ENCODE measurements around the gene IVD.
A peak's percentile ranks its signal among the peaks of the same experiment; 100 is the strongest.

Gene IVD

DNA sequence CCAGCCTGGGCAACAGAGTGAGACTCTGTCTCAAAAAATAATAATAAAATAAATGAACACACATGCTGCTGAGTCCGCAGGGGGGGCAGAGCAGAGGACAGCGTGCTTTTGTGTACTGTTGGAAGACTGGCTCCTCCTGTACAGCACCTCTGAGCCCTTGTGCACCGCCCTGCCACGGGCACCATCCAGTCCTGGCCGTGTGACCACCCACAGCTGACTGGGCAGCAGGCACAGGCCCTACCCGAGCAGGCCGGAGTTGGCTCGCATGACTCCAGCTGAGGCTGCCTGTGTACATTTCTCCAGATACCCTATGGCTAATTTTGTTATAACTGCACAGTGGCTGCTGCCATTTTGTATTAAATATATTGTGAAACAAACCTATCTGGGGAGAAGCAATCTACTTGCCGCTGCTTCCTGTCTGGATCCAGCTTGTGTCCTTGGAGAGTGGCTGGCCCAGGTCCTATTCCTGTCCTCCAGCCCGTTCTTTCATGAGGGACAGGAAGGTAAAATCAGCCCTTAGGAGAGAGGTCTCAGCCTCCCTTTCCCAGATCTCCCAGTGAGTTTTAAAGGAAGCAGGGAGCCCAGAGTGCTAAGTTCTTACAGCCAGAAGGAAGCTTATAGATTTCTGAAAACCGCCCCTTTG, 14.6 kb downstream of the IVD start:
- no peak overlapping the region for H3K27ac Mint-ChIP-seq
- no peaks in the 10 kb centered on the region for H3K4me1 Mint-ChIP-seq
- no peaks in the 10 kb centered on the region for H3K9me3 Mint-ChIP-seq
- no peak overlapping the region for H3K4me3 Mint-ChIP-seq
- H3K36me3 Mint-ChIP-seq, result peaks cover 2% of the 10 kb centered on the region
- H3K27me3 Mint-ChIP-seq, result no peaks in the 10 kb centered on the region

DNA sequence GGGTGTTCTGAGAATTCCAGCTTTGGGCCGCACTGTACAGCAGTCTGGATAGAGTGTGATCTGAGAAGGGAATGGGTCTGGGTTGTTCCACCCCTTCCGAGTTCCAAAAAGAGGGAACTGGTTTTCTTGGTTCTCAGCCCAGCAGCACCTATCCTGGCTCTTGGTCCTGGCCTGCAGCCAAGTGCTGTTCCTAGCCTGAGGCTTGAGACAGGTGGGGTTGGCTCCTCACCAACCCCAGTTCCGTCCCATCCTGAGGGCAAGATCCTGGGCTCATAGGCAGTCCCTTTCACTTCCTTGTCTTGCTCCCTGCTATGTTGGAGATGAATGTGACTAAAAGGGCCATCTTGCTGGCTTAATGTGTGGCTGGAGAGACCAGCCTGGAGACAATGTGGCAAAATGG, 15.2 kb downstream of the IVD start:
- Mint-ChIP-seq H3K27me3 (no peaks in the 10 kb centered on the region), H3K4me1 (no peaks in the 10 kb centered on the region), H3K4me3 (no peak overlapping the region), H3K27ac (no peak overlapping the region), H3K9me3 (no peaks in the 10 kb centered on the region), H3K36me3 (no peaks in the 10 kb centered on the region)

DNA sequence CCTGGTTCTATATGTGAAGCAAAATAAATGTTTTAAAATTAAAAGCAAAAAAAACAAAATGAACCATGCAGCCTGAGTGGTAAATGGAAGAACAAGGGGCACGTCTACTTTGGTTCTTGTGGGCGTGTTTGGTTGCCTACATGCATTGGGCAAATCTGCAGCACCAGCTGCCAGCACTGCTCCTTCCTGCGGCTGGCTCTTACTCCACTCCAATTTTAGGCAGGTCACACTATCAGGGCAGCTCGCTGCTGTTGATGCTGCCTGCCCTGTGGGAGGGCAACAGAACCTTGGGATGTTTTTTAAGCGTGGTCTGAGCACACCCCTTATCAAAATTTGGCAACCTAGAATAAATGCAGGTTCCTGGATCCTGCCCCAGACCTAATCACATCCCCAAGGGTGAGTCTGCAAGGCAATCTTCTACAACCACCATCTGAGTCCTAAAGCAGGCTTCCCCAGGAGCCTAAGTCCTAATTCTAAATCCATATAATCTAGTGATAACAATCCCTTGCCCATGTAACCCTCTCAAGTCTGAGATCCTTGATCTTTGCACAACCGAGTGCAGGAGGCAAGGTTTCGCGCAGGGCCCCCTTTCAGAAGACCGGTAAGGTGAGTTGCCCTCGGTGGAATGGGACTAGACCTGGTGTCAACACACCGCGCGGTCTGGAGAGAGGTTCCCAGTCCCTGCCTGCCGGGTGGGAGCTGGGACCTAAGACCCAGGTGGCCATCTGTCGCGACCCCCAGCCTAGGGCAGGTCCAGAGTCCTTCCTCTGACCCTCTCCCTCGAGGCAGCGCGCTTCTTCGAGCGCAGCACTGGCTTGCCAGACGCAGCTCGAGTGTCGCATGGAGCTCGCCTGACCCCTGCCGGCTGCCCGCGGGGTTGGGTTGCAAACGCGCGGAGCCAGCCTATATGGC, 15.9 kb downstream of the IVD start:
- Mint-ChIP-seq H3K27me3 (no peaks in the 10 kb centered on the region), H3K9me3 (no peaks in the 10 kb centered on the region), H3K27ac (no peak overlapping the region), H3K4me3 (no peak overlapping the region), H3K36me3 (no peaks in the 10 kb centered on the region), H3K4me1 (no peaks in the 10 kb centered on the region)

DNA sequence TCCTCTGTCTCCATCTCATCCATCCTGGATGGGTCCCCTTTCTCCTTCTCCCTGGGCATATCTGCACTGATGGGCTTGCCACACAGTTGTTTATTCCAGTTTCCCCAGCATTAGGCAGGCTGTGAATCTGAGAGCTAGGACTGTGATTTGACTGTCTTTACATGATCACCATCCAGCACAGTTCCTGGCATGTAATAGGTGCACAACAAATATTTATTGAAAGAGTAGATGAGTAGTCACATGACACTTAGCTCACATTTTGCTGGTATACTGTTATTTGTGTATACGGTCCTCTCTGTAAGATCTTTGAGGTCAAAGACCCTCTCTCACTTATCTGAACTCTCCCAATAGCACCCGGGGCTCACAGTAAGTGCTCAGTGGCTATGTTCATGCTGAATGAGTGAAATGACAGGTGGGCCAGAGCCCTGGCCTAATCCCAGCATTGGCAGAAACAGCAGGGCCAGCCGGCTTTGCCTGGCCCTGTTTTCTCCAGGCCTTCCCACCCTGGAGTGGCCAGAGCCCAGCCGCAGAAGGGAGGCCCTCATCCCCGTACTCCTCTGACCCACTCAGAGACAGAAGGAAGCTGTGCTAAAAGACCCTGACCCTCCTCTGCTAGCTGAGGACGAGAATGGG, 19.0 kb downstream of the IVD start:
- Mint-ChIP-seq H3K9me3 (no peaks in the 10 kb centered on the region), H3K4me3 (no peak overlapping the region), H3K27me3 (no peaks in the 10 kb centered on the region), H3K27ac (no peak overlapping the region), H3K36me3 (peaks cover 2% of the 10 kb centered on the region), H3K4me1 (no peaks in the 10 kb centered on the region)

DNA sequence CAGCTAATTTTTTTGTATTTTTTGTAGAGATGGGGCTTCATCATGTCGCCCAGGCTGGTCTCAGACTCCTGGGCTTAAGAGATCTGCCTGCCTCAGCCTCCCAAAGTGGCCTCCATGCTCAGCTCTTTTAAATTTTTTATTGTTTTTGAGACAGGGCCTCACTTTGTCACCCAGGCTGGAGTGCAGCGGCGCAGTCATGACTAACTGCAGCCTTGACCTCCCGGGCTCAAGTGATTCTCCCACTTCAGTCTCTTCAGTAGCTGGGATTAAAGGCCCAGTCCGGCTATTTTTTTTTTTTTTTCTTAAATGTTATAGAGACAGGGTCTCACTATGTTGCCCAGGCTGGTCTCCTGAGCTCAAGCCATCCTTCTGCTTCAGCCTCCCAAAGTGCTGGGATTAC, 20.1 kb downstream of the IVD start:
- no peaks in the 10 kb centered on the region for H3K27me3 Mint-ChIP-seq
- H3K9me3 Mint-ChIP-seq, result no peaks in the 10 kb centered on the region
- no peaks in the 10 kb centered on the region for H3K4me1 Mint-ChIP-seq
- no peak overlapping the region for H3K27ac Mint-ChIP-seq
- no peak overlapping the region for H3K4me3 Mint-ChIP-seq
- H3K36me3 Mint-ChIP-seq, result peaks cover 2% of the 10 kb centered on the region

DNA sequence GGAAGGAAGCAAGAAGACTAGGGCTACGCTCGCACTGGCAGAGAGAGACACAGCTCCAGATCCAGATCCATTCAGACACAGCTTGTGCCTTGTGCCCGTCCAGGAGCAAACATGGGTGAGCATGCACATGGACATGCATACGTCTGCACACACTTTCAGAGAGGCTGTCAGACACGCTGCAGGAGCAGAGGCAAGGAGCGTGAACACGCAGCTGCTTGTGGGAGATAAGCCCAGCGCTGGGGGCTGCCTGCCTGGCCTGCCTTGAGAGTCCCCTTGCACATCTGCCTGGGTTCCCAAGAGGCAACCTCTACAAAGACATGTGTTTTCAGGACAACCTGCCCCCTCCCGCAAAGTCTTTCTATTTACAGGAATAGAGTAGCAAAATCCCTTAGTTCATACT, 21.6 kb downstream of the IVD start:
- H3K4me3 Mint-ChIP-seq, result no peak overlapping the region
- H3K9me3 Mint-ChIP-seq, result no peaks in the 10 kb centered on the region
- peaks cover 2% of the 10 kb centered on the region for H3K36me3 Mint-ChIP-seq

DNA sequence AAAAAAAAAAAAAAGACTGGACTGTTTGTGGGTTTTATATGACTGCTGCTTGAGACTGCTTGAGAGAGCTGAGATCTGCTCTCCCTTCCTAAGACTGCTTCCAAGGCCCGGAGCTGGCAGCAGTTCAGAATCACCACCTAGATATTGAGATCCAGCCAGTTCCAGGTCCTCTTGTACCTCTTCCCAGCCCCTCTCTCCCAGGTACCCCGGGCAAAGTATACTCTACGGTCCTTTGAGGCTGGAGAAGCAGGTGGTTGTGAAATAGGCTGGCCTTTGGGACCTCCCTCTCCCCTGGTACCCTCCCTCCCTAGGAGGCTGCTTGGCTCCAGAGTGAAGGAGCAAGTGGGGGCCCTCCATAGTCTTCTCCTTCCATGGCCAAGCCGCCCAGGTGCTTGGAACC, 22.6 kb downstream of the IVD start:
- H3K27me3 Mint-ChIP-seq, result no peaks in the 10 kb centered on the region
- H3K4me1 Mint-ChIP-seq, result no peaks in the 10 kb centered on the region
- no peak overlapping the region for H3K4me3 Mint-ChIP-seq
- H3K9me3 Mint-ChIP-seq, result no peaks in the 10 kb centered on the region
- no peak overlapping the region for H3K27ac Mint-ChIP-seq
- H3K36me3 Mint-ChIP-seq, result peaks cover 2% of the 10 kb centered on the region

More for the DNA sequence above, 21.6 kb downstream of the IVD start:
- Mint-ChIP-seq H3K4me1 (no peaks in the 10 kb centered on the region), H3K27ac (no peak overlapping the region), H3K27me3 (no peaks in the 10 kb centered on the region)

DNA sequence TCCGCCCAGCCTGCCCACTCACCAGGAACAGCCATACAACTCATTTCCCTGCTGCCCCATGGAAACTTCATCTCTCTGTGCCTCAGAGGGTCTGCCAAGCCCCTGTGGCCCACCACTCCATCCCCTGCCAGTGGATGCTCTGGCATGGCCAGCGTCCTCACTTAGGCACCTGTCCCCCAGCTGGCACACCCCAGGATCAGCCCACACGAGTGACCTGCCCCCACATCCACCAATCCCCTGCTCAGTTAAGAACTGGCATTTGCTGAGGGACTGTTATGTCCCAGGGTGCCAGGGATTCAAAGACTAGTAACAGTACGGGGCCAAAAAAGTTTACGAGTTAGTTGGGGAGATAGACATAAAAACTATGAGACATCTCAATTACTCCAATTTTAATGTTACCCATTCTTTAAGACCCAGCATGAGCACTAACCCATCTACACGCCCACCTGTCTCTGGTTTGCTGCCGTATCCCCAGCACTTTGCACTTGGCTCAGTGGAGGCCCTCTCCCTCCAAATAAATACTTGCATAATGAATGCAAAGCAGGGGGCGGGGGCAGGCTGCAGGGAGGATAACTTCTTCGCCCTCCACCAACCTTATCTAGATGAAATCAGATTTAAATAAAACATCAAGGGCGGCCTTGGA, 23.6 kb downstream of the IVD start:
- H3K27ac Mint-ChIP-seq, result no peak overlapping the region
- no peaks in the 10 kb centered on the region for H3K4me1 Mint-ChIP-seq

DNA sequence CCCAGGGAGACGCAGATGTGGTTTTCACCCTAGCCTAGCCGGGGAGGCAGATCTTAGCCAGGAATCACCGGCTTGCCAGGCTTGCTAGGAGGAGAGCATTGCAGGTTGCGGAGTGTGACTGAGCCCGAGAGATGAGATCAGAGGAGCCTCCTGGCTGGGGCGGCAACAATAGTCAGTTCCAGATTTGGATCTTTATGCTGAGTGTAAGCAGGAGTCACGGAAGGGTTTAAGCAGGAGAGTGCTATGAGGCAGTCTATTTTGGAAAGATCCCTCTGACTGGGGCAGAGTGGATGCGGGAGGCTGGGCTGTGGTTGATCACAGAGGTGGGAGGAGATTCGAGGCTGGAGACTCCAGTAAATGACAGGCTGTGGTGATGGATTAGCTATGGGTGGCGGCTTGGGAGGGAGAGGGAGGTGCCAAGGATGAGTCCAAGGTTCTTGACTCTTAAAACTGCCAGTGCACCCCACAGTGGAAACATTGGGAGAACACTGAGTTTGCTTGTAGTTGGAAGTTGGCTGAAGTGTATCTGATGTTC, 24.7 kb downstream of the IVD start:
- H3K36me3 Mint-ChIP-seq, result peaks cover 2% of the 10 kb centered on the region
- H3K9me3 Mint-ChIP-seq, result no peaks in the 10 kb centered on the region
- no peaks in the 10 kb centered on the region for H3K4me1 Mint-ChIP-seq
- no peaks in the 10 kb centered on the region for H3K27me3 Mint-ChIP-seq
- H3K4me3 Mint-ChIP-seq, result no peak overlapping the region
- H3K27ac Mint-ChIP-seq, result no peak overlapping the region

More for the DNA sequence above, 23.6 kb downstream of the IVD start:
- H3K36me3 Mint-ChIP-seq, result peaks cover 2% of the 10 kb centered on the region
- H3K27me3 Mint-ChIP-seq, result no peaks in the 10 kb centered on the region
- no peak overlapping the region for H3K4me3 Mint-ChIP-seq
- H3K9me3 Mint-ChIP-seq, result no peaks in the 10 kb centered on the region

DNA sequence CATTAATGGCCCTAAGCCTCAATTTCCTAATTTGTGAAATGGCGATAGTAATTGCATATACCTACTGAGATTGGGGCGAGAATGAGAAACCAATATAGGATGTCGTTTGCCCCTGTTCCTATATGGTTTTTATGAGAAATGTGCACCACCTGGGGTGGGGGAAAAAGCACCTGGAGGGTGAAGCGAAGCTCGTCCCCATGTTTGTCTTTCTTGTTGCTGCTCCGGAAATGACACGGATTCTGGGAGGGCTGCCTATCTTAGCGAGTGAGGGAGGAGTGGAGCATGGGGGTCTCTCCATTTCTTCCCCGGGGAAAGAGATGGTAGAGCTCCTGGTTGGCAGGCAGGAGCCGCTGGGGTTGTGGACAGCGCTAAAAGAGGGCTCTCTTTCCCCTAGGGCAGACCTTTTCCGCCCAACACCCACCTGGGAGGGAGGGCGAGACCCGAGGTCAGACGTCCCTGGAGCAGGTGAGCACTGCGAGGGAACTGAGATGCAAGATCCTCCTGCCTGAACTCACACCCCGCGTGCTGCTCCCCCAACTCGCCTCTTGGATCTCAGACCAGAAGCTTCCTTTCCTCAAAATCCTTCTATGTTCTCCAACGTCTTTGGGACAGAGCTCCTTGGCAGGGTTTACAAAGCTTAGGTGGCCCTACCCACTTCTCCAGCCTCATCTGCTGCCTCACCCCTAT, 29.6 kb downstream of the IVD start:
- no peaks in the 10 kb centered on the region for H3K9me3 Mint-ChIP-seq
- H3K4me3 Mint-ChIP-seq, result peak overlapping the region; percentile 75
- H3K4me1 Mint-ChIP-seq, result peaks cover 31% of the 10 kb centered on the region
- H3K27me3 Mint-ChIP-seq, result peaks cover 10% of the 10 kb centered on the region
- H3K36me3 Mint-ChIP-seq, result no peaks in the 10 kb centered on the region
- H3K27ac Mint-ChIP-seq, result peak overlapping the region; percentile 55

DNA sequence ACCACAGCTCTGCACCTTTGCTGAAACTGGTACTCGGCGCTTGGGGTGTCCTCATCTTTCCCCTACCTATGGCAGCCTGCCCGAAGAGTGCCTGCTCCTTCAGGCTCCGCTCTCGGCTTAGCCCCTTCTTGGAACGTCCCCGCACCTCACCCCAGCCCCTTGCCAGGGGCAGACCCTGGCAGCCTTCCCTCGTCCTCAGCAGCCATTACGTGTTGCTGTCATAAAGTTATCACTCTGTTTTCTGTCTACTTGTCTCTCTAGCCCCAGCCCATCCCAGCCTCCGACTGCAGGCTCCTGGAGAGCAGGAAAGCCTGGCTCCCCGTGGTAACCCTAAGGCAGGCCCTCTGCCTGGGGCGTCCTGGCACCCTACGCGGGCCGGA, 30.1 kb downstream of the IVD start:
- Mint-ChIP-seq H3K4me1 (peaks cover 32% of the 10 kb centered on the region), H3K27me3 (peaks cover 10% of the 10 kb centered on the region), H3K36me3 (no peaks in the 10 kb centered on the region), H3K4me3 (peak overlapping the region; percentile 75), H3K9me3 (no peaks in the 10 kb centered on the region), H3K27ac (peak overlapping the region; percentile 55)

DNA sequence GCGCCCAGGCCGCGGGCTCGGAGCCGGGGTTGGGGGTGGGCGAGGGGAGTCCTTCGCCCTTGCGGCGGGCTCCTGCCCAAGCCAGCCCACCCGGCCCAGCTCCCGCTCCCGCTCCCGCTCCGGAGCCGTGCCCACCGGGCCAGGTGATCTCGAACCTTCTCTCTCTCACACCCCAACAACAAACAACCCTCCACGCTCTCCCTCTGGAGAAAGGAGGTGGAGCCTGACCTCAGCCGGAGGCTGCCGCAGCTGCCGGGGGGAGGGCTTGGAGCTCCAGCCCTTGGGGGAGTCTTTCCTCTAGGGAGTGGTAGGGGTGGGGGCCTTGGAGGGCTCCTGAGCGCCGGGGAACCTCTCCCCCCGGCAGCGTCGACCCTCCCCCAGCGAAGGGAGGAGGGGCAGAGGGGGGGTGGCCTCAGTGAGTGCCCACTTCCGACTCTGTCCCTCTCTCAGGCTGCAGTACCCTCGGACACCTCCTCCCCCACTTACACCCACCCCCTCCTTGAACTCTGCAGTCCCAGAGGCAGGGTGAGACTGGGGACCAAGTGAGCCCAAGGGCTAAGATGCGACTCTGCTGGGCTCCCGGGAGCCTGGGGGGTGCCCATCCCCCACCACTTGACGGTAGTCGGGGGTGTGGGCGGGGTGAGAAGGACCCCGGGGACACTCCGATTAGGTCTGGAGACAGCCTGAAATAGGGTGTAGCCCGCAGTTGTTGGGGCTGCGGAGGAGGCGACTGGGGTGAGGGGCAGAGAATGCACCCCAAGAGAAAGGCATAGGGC, 30.7 kb downstream of the IVD start:
- peaks cover 10% of the 10 kb centered on the region for H3K27me3 Mint-ChIP-seq
- peaks cover 32% of the 10 kb centered on the region for H3K4me1 Mint-ChIP-seq
- H3K9me3 Mint-ChIP-seq, result no peaks in the 10 kb centered on the region
- H3K4me3 Mint-ChIP-seq, result peak overlapping the region; percentile 68
- H3K27ac Mint-ChIP-seq, result no peak overlapping the region
- no peaks in the 10 kb centered on the region for H3K36me3 Mint-ChIP-seq

DNA sequence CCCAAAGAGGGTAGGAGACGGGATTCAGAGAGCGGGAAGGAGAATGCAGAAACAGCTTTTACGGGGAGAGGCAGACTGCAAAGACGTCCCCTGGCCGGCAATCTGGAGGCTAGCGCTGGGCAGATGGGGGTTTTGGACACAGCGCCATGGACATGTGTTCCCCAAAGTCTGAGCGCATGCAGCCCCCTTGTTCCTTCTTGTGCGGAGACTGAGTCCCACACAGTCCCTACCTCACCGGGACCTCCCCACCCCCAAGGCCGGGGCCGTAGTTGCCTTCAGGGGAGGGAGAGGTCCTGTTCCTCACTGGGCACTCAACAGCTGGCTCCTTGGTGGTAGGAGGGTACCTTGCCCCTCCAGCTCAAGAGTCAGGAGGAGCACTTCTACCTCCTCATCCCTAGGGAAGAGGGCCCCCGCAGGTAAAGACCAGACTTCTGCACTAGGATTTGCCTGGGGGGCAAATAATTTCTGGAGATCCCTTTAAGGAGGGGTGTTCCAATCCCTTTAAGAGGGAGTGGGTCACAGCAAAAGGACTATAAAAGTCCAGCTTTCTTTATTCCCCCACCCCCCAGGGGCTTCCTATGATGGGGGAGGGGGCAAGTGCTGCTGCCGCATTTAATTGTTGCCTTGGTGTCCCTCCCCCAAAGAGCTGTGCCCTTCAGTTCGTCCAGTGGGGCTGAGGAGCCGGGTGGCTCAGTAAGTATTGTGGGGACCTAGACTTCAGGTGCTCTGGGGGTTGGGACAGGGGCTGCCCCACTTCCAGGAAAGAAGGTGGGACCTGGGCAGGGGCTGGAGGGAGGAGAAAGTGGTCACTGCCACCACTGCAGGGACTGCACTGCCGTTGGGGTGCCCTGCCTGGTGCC, 31.5 kb downstream of the IVD start:
- H3K27ac Mint-ChIP-seq, result peak overlapping the region; percentile 17
- H3K4me1 Mint-ChIP-seq, result peaks cover 32% of the 10 kb centered on the region

More for the DNA sequence above, 31.5 kb downstream of the IVD start:
- Mint-ChIP-seq H3K36me3 (no peaks in the 10 kb centered on the region), H3K4me3 (peak overlapping the region; percentile 58), H3K9me3 (no peaks in the 10 kb centered on the region), H3K27me3 (peaks cover 10% of the 10 kb centered on the region)
